ENCODE data around the gene TPSB2. TPM values are rescaled to one million over a fixed set of nuclear protein-coding genes. Genes with fewer than 3 reads are reported as not detected.
"Not testable (repeated sequence)": the region's sequence is repeated elsewhere in the genome, so short reads cannot be mapped to it uniquely, and the experiment has no call there.

Gene TPSB2
- total RNA-seq = 215 TPM

GRCh38 chr16:1230084-1230470, at the start of gene TPSB2:
TSS of gene TPSB2 (minus strand) at chr16:1230184. CDS start at chr16:1229951, 233 bp downstream.
- not testable (repeated sequence) for DNase-seq (ENCODE audit: low spot score)

GRCh38 chr16:1279081-1279944, 49.3 kb upstream of the TPSB2 start:
- no peak for DNase-seq (ENCODE audit: low spot score)

GRCh38 chr16:1278477-1278876, 48.5 kb upstream of the TPSB2 start:
- DNase-seq (ENCODE audit: low spot score) = no peak

GRCh38 chr16:1277617-1278282, 47.8 kb upstream of the TPSB2 start:
- DNase-seq (ENCODE audit: low spot score) = no peak

- DNase-seq (ENCODE audit: low spot score) = no peak
These were observed 47.2 kb upstream of the TPSB2 start for GRCh38 chr16:1277151-1277598.

GRCh38 chr16:1276580-1276878, 46.5 kb upstream of the TPSB2 start:
- DNase-seq (ENCODE audit: low spot score) = no peak

- DNase-seq (ENCODE audit: low spot score) = no peak
These were observed 46.0 kb upstream of the TPSB2 start for GRCh38 chr16:1275791-1276579.

GRCh38 chr16:1274767-1275166, 44.8 kb upstream of the TPSB2 start:
- no peak for DNase-seq (ENCODE audit: low spot score)

GRCh38 chr16:1273816-1274215, 43.8 kb upstream of the TPSB2 start:
- no peak for DNase-seq (ENCODE audit: low spot score)

GRCh38 chr16:1272453-1273198, 42.6 kb upstream of the TPSB2 start:
- no peak for DNase-seq (ENCODE audit: low spot score)

- DNase-seq (ENCODE audit: low spot score) = peak; percentile 23
These were observed 41.9 kb upstream of the TPSB2 start for GRCh38 chr16:1271724-1272413.

- DNase-seq (ENCODE audit: low spot score) = no peak
These were observed 41.4 kb upstream of the TPSB2 start for GRCh38 chr16:1271380-1271723.

- not testable (repeated sequence) for DNase-seq (ENCODE audit: low spot score)
These were observed 39.4 kb upstream of the TPSB2 start for GRCh38 chr16:1269418-1269817.

GRCh38 chr16:1265826-1266225, 35.8 kb upstream of the TPSB2 start:
- no peak for DNase-seq (ENCODE audit: low spot score)

- no peak for DNase-seq (ENCODE audit: low spot score)
These were observed 35.2 kb upstream of the TPSB2 start for GRCh38 chr16:1265090-1265630.

- no peak for DNase-seq (ENCODE audit: low spot score)
These were observed 34.5 kb upstream of the TPSB2 start for GRCh38 chr16:1264345-1265089.

GRCh38 chr16:1263591-1264344, 33.8 kb upstream of the TPSB2 start:
- DNase-seq (ENCODE audit: low spot score) = no peak

GRCh38 chr16:1262846-1263221, 32.9 kb upstream of the TPSB2 start:
- DNase-seq (ENCODE audit: low spot score) = no peak

- DNase-seq (ENCODE audit: low spot score) = no peak
These were observed 32.3 kb upstream of the TPSB2 start for GRCh38 chr16:1262210-1262845.
